Activated naive CD8-positive, alpha-beta T cell treated with anti-CD3 and anti-CD28 coated beads for 36 hours (primary cell): ENCODE results near the gene NEU3. TPM values are rescaled to one million over a fixed set of nuclear protein-coding genes. Genes with fewer than 3 reads are reported as not detected.
A peak's percentile ranks its signal among the peaks of the same experiment; 100 is the strongest.
"Not testable (repeated sequence)": the region's sequence is repeated elsewhere in the genome, so short reads cannot be mapped to it uniquely, and the experiment has no call there.

Experiments
- DNase-seq: peaks from one replicate; pipeline ENCODE4 v3.0.0; 2021
- H3K27ac Mint-ChIP-seq: one replicate; pipeline ENCODE4 v1.8.0; 2022; ENCODE audit warnings: mild to moderate bottlenecking, moderate library complexity, mixed read lengths
- H3K27me3 Mint-ChIP-seq: one replicate; pipeline ENCODE4 v1.8.0; 2022; ENCODE audit warnings: mild to moderate bottlenecking, mixed read lengths
- H3K36me3 Mint-ChIP-seq: one replicate; pipeline ENCODE4 v1.8.0; 2021; ENCODE audit warnings: mild to moderate bottlenecking, mixed read lengths
- H3K4me1 Mint-ChIP-seq: one replicate; pipeline ENCODE4 v1.8.0; 2021; ENCODE audit warnings: mixed read lengths
- H3K4me3 Mint-ChIP-seq: one replicate; pipeline ENCODE4 v1.8.0; 2022; ENCODE audit warnings: mild to moderate bottlenecking, moderate library complexity, mixed read lengths
- H3K9me3 Mint-ChIP-seq: one replicate; pipeline ENCODE4 v1.8.0; 2022; ENCODE audit warnings: mixed read lengths
- total RNA-seq, 2 experiments: library from RNA; stranded (reverse); gene quantifications; one replicate each; pipeline ENCODE4 v1.2.3, GENCODE V29; 2021

NEU3 gene
- total RNA-seq, 2 experiments from 2014 or later = 13.0 to 13.1 TPM

GRCh38 chr11:75011357-75011756, 22.6 kb downstream of the NEU3 start:
- Mint-ChIP-seq H3K27me3 (no peaks in the 10 kb centered on the region), H3K36me3 (peaks cover 24% of the 10 kb centered on the region), H3K4me3 (no peak overlapping the region), H3K4me1 (no peaks in the 10 kb centered on the region), H3K9me3 (no peaks in the 10 kb centered on the region), H3K27ac (no peak overlapping the region)
- DNase-seq = no peak

DNA sequence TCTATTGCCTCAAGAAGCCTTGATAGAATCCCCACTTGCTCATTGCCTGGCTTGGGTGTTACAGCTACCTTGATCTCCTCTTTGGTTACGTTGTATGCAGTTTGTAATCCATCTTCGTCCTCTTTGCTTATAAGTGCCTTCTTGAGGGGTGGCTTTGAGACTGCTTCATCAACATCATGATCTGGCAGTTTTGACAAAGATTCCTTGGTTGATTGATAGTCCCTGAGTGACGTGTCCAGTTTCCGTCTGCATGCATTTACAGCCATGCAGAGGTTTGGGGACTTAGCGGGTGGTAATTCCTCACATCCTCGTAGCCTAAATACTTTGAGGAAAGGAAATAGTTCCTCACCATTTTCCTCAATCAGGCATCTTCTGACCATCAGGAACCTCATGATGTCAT, 23.1 kb downstream of the NEU3 start:
- H3K4me3 Mint-ChIP-seq = no peak overlapping the region
- no peak overlapping the region for H3K27ac Mint-ChIP-seq
- no peaks in the 10 kb centered on the region for H3K27me3 Mint-ChIP-seq
- no peaks in the 10 kb centered on the region for H3K9me3 Mint-ChIP-seq
- H3K4me1 Mint-ChIP-seq = no peaks in the 10 kb centered on the region
- no peak for DNase-seq
- H3K36me3 Mint-ChIP-seq = peaks cover 25% of the 10 kb centered on the region

DNA sequence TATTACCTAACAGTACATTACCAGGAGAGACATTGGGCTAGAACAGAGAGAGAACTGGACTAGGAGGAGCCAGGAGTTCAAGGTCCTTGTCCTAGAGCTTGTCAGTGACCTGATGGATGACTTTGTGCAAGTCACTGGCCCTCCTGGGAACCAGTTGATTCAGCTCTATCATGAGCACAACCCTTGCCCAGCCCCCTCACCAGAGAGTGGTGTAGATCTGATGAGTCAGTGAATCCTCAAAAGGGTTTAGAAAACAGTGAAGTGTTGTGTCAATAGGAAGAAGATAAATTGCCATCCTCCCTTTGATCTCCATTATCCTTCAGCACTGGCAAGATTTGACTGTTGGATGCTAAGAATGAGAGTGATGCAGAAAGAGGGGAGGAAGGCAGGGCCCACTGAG, 24.3 kb downstream of the NEU3 start:
- H3K27me3 Mint-ChIP-seq = no peaks in the 10 kb centered on the region
- peaks cover 22% of the 10 kb centered on the region for H3K36me3 Mint-ChIP-seq
- H3K27ac Mint-ChIP-seq = no peak overlapping the region
- no peak for DNase-seq
- no peaks in the 10 kb centered on the region for H3K4me1 Mint-ChIP-seq
- H3K4me3 Mint-ChIP-seq = no peak overlapping the region
- H3K9me3 Mint-ChIP-seq = no peaks in the 10 kb centered on the region

- H3K4me1 Mint-ChIP-seq = no peaks in the 10 kb centered on the region
- H3K27ac Mint-ChIP-seq = no peak overlapping the region
- peaks cover 3% of the 10 kb centered on the region for H3K9me3 Mint-ChIP-seq
- H3K36me3 Mint-ChIP-seq = peaks cover 27% of the 10 kb centered on the region
- no peak overlapping the region for H3K4me3 Mint-ChIP-seq
- no peaks in the 10 kb centered on the region for H3K27me3 Mint-ChIP-seq
- DNase-seq = no peak
Observed at GRCh38 chr11:75014129-75014528, 25.4 kb downstream of the NEU3 start.

DNA sequence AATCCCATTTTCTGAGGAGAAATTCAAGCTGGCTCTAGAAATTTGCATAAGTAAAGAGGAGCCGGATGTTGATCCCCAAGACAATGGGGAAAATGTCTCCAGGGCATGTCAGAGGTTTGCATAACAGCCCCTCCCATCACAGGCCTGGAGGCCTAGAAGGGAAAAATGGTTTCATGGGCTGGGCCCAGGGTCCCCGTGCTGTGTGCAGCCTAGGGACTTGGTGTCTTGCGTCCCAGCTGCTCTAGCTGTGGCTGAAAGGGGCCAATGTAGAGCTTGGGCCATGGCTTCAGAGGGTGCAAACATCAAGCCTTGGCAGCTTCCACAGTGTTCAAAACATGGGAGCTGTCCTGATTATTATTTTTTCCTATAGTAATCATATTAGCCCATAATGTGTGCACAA, 30.5 kb downstream of the NEU3 start:
- not testable (repeated sequence) for H3K4me3 Mint-ChIP-seq, H3K4me1 Mint-ChIP-seq

DNA sequence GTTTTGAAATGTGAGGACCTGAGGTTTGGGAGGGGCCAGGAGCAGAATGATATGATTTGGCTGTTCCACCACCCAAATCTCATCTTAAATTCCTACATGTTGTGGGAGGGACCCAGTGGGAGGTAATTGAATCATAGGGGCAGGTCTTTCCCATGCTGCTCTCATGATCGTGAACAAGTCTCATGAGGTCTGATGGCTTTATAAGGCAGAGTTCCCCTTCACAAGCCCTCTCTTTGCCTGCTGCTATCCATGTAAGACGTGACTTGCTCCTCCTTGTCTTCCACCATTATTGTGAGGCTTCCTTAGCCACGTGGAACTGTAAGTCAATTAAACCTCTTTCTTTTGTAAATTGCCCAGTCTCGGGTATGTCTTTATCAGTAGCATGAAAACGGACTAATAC, 31.6 kb downstream of the NEU3 start:
- not testable (repeated sequence) for H3K4me1 Mint-ChIP-seq, H3K4me3 Mint-ChIP-seq

More for the DNA sequence above, 30.5 kb downstream of the NEU3 start:
- not testable (repeated sequence) for H3K9me3 Mint-ChIP-seq, DNase-seq, H3K36me3 Mint-ChIP-seq, H3K27me3 Mint-ChIP-seq, H3K27ac Mint-ChIP-seq

DNA sequence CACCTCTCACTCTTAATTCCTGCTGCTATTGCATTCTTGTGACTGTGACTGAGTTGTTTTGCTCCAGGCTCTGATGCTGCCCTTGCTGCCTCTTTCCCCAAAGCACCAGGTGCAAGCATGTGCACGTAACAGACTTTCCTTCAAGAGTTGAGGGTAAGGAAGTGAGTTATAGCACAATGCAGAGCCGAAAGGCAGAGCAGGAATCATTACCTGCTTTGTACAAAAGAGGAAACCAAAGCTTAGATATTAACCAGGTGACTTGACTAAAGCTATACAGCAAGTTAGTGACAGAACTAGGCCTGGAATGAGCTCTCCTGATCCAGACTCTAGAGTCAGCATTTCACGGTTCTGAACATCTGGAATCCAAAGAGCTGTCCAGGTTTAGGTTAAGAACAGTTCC, 33.6 kb downstream of the NEU3 start:
- peaks cover 6% of the 10 kb centered on the region for H3K36me3 Mint-ChIP-seq
- no peaks in the 10 kb centered on the region for H3K27me3 Mint-ChIP-seq
- no peak overlapping the region for H3K27ac Mint-ChIP-seq
- no peaks in the 10 kb centered on the region for H3K4me1 Mint-ChIP-seq
- peaks cover 3% of the 10 kb centered on the region for H3K9me3 Mint-ChIP-seq
- no peak for DNase-seq
- H3K4me3 Mint-ChIP-seq = no peak overlapping the region

More for the DNA sequence above, 31.6 kb downstream of the NEU3 start:
- not testable (repeated sequence) for H3K27me3 Mint-ChIP-seq, H3K36me3 Mint-ChIP-seq, DNase-seq, H3K27ac Mint-ChIP-seq, H3K9me3 Mint-ChIP-seq

GRCh38 chr11:75022759-75023396, 34.1 kb downstream of the NEU3 start:
- Mint-ChIP-seq H3K4me1 (no peaks in the 10 kb centered on the region), H3K27me3 (no peaks in the 10 kb centered on the region), H3K4me3 (no peak overlapping the region), H3K27ac (no peak overlapping the region), H3K36me3 (peaks cover 6% of the 10 kb centered on the region), H3K9me3 (peaks cover 3% of the 10 kb centered on the region)
- DNase-seq = peak; percentile 65

- Mint-ChIP-seq H3K4me1 (no peaks in the 10 kb centered on the region), H3K9me3 (peaks cover 3% of the 10 kb centered on the region), H3K27me3 (no peaks in the 10 kb centered on the region), H3K4me3 (no peak overlapping the region), H3K27ac (no peak overlapping the region), H3K36me3 (peaks cover 4% of the 10 kb centered on the region)
- DNase-seq = no peak
Observed at GRCh38 chr11:75023446-75024067, 34.8 kb downstream of the NEU3 start.

DNA sequence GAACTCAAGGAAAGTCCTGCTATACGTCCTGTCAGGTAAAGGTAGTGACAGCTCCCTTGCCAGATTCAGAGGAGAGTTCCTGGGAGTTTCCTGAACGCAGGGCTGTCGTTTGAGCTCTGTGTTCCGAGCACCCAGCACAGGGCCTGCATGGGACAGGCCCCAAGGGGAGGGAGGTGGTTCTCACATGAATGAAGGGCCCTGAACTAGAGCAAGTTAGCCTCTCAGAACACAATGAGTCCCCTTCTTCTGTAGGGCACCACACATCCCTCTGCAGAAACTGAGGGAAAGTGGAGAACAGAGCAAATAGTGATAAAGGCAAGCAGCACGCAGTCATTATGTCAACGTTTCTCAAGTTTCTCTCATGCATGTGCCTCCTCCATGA, 35.3 kb downstream of the NEU3 start:
- no peak overlapping the region for H3K27ac Mint-ChIP-seq
- H3K27me3 Mint-ChIP-seq = no peaks in the 10 kb centered on the region
- no peak for DNase-seq
- H3K36me3 Mint-ChIP-seq = no peaks in the 10 kb centered on the region
- no peak overlapping the region for H3K4me3 Mint-ChIP-seq
- no peaks in the 10 kb centered on the region for H3K4me1 Mint-ChIP-seq
- H3K9me3 Mint-ChIP-seq = no peaks in the 10 kb centered on the region

DNA sequence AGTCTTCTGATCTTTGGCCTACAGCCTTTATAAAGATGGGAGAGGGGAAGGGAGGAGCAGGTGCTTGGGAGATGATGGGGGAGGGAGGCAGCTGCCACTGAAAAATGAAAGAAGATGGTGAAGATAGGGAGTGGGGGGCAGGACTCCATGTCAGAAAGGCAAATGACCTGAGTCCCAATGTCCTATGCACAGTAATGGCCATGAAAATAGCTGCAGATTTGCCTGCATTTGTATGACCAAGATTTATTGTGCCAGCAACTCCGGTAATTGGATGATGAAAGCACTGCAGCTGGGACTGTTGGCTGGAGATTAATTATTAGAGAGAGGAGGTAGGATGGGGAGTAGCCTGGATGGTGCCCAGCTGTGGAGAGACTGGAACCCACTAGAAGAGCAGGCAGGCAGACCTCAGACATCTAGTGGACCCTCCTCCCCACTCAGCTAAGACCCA, 36.1 kb downstream of the NEU3 start:
- H3K4me1 Mint-ChIP-seq = no peaks in the 10 kb centered on the region
- H3K4me3 Mint-ChIP-seq = no peak overlapping the region
- no peaks in the 10 kb centered on the region for H3K27me3 Mint-ChIP-seq
- H3K9me3 Mint-ChIP-seq = no peaks in the 10 kb centered on the region
- no peaks in the 10 kb centered on the region for H3K36me3 Mint-ChIP-seq
- no peak overlapping the region for H3K27ac Mint-ChIP-seq
- no peak for DNase-seq

DNA sequence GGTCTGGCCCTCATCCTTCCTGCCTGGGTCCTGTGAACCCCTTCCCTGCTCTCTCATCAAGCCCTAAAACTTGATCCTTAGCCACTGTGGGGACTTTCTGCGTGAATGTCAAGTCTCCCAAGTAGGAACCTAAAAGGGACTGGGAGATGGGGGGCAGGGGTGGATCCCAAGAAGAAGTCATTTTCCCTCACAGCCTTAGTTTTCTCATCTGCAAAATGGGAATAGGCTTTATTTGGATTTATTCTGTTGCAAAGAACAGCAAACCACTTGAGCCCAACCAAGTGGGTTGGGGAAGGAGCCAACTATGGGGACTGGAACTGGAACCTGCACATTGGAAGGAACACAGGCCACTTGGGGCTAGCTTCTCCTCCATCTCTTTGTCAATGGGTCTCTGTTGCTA, 36.8 kb downstream of the NEU3 start:
- Mint-ChIP-seq H3K27me3 (no peaks in the 10 kb centered on the region), H3K27ac (no peak overlapping the region), H3K4me3 (no peak overlapping the region), H3K9me3 (no peaks in the 10 kb centered on the region), H3K36me3 (no peaks in the 10 kb centered on the region), H3K4me1 (no peaks in the 10 kb centered on the region)
- DNase-seq = no peak

DNA sequence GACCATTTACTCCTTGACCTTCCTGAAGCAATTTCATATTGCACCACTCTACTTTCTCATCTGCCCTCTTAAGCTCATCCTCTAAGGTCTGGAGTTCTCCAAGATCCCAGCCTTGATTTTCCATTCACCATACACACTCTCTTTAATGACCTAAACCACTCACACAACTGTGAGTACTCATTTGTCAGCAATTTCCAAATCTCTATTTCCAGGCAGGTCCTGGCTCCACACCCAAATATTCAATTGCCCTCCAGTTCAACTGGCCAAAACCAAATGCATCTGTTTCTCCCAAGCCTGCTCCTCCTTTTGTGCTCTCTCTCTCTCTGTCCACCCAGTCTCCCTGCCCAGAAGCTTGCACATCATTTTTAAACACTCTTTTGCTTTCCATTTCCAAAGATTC, 39.6 kb downstream of the NEU3 start:
- Mint-ChIP-seq H3K4me1 (no peaks in the 10 kb centered on the region), H3K36me3 (no peaks in the 10 kb centered on the region), H3K27ac (no peak overlapping the region)

GRCh38 chr11:75028724-75029123, 40.0 kb downstream of the NEU3 start:
- H3K4me1 Mint-ChIP-seq = no peaks in the 10 kb centered on the region
- H3K4me3 Mint-ChIP-seq = no peak overlapping the region

More for the DNA sequence above, 39.6 kb downstream of the NEU3 start:
- Mint-ChIP-seq H3K4me3 (no peak overlapping the region), H3K27me3 (no peaks in the 10 kb centered on the region), H3K9me3 (no peaks in the 10 kb centered on the region)
- no peak for DNase-seq

GRCh38 chr11:75029836-75030631, 41.3 kb downstream of the NEU3 start:
- H3K4me3 Mint-ChIP-seq = no peak overlapping the region
- no peaks in the 10 kb centered on the region for H3K4me1 Mint-ChIP-seq
- no peaks in the 10 kb centered on the region for H3K9me3 Mint-ChIP-seq
- no peak for DNase-seq
- H3K27me3 Mint-ChIP-seq = no peaks in the 10 kb centered on the region
- no peak overlapping the region for H3K27ac Mint-ChIP-seq
- no peaks in the 10 kb centered on the region for H3K36me3 Mint-ChIP-seq

More at GRCh38 chr11:75028724-75029123, 40.0 kb downstream of the NEU3 start:
- Mint-ChIP-seq H3K9me3 (no peaks in the 10 kb centered on the region), H3K36me3 (no peaks in the 10 kb centered on the region), H3K27ac (no peak overlapping the region), H3K27me3 (no peaks in the 10 kb centered on the region)
- no peak for DNase-seq
